ENCODE data around the gene ENAH. TPM values are rescaled to one million over a fixed set of nuclear protein-coding genes. Genes with fewer than 3 reads are reported as not detected.
"Not testable (repeated sequence)": the region's sequence is repeated elsewhere in the genome, so short reads cannot be mapped to it uniquely, and the experiment has no call there.

The ENAH gene
- total RNA-seq, 4 donors from 2014 or later, result 158 to 295 (median 225) TPM

DNA sequence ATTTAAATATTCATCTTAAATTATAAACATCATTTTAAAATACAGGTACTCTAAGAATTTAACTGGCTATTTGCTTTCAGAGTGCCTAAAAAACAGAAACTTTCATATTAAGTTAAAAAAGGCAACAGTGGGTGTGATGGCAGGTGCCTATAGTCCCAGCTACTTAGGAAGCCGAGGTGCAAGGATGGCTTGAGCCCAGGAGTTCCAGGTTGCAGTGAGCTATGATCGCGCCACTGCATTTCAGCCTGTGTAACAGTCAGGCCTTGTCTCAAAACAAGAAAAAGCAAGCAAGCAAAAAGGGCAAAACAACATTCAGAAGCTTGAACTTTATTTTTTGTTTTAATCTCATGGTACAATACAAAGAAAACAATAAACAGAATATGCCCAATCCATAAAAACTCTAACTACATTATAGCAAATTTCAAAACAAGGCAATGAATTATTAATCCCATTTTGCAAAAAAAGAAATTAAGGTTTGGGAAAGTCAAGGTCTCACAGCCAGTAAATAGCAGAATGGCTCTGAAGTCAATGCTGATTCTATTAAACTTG, 15.2 kb downstream of the ENAH start:
- Histone ChIP-seq H3K4me1 (peaks cover 0 to 31% (median 2%) of the 10 kb centered on the region in 3 donors), H3K4me3 (no peak overlapping the region), H3K36me3 (no peaks in the 10 kb centered on the region), H3K27ac (no peak overlapping the region), H3K9me3 (no peaks in the 10 kb centered on the region), H3K27me3 (no peaks in the 10 kb centered on the region)
- 100% methylated on average over 1 of the region's 3 CpGs; no CpG with 5 or more reads in 1 of the 2 donors for WGBS, 2 donors (ENCODE audit: low coverage in 1 of 2)
- ATAC-seq, result no peak
- no peak for TF ChIP-seq POLR2AphosphoS5 (IDR thresholded peaks at IDR 0.05)

DNA sequence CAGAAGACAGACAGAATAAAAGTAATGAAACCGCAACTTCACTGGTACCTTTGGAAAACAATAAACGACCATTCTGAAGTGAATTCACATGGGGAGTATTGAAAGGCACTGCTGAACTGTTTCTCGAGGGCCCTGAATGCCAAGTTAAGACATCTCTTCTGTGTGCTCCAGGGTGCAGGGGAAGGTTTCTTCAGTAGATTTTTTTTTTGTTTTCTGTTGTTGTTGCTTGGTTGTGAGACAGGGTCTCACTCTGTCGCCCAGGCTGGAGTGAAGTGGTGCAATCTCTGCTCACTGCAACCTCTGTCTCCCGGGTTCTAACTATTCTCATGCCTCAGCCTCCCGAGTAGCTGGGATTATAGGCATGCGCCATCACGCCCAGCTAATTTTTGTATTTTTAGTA, 15.9 kb downstream of the ENAH start:
- peaks cover 0 to 25% (median 2%) of the 10 kb centered on the region in 3 donors for H3K4me1 ChIP-seq
- not testable (repeated sequence) for H3K4me3 ChIP-seq, H3K9me3 ChIP-seq, H3K27ac ChIP-seq, H3K27me3 ChIP-seq, ATAC-seq, H3K36me3 ChIP-seq
- WGBS, 2 donors (ENCODE audit: low coverage in 1 of 2), result 89 to 96% methylated on average over 4 to 5 of the region's 8 CpGs

DNA sequence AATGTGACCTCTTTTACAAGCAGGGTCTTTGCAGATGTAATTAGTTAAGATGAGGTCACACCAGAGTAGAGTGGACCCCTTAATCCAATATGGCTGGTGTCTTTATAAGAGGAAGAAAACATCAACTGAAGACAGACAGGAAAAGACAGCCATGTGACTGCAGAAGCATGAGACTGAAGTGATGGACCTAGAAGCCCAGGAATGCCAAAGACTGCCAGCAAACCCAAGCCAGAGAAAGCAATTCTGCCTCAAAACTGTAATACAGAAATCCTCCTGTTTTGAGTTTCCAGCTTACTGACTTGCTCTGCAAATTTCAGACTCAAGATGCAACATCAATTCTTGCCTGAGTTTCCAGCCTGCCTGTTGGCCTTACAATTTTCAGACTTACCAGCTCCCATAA, 17.3 kb downstream of the ENAH start:
- H3K27me3 ChIP-seq, result no peaks in the 10 kb centered on the region
- ATAC-seq, result no peak
- peaks cover 2 to 33% (median 5%) of the 10 kb centered on the region in 3 donors for H3K4me1 ChIP-seq
- H3K36me3 ChIP-seq, result no peaks in the 10 kb centered on the region
- no peak overlapping the region for H3K27ac ChIP-seq
- H3K4me3 ChIP-seq, result no peak overlapping the region
- TF ChIP-seq POLR2A (IDR thresholded peaks at IDR 0.05) (no peak), EP300 (IDR thresholded peaks at IDR 0.05) (no peak), POLR2AphosphoS5 (IDR thresholded peaks at IDR 0.05) (no peak), CTCF (IDR thresholded peaks at IDR 0.05) (no peak)
- H3K9me3 ChIP-seq, result no peaks in the 10 kb centered on the region

GRCh38 chr1:225632836-225633235, 20.1 kb downstream of the ENAH start:
- not testable (repeated sequence) for H3K27ac ChIP-seq, H3K36me3 ChIP-seq, H3K9me3 ChIP-seq, H3K27me3 ChIP-seq, H3K4me3 ChIP-seq, ATAC-seq
- peaks cover 2 to 57% (median 7%) of the 10 kb centered on the region in 3 donors for H3K4me1 ChIP-seq
- 80 to 95% methylated on average over 4 of the region's 4 CpGs for whole genome bisulfite sequencing, 2 donors (ENCODE audit: low coverage in 1 of 2)

DNA sequence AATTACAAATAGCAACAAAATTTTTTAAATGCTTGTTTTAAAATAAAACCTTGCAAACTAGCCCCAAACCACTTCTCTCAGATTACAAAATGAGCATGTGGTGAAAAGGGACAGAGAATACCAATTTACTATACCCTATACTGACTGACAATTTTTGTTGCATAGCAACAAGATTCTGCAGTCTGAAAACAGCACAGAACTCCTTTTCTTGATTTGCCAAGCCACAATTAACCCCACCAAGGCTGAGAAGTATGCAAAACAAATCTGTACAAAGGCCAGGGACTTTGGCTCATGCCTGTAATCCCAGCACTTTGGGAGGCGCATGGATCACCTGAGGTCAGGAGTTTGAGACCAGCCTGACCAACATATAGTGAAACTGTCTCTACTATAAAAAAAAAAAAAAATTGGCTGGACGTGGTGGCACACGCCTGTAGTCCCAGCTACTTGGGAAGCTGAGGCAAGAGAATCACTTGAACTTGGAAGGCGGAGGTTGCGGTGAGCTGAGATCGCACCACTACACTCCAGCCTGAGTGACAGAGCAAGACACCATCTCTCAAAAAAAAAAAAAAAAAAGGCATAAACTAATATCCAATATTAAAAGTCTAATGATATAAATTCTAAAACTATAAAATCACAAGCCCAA, 21.8 kb downstream of the ENAH start:
- TF ChIP-seq EP300 (IDR thresholded peaks at IDR 0.05) (no peak), POLR2A (IDR thresholded peaks at IDR 0.05) (no peak), CTCF (IDR thresholded peaks at IDR 0.05) (no peak), POLR2AphosphoS5 (IDR thresholded peaks at IDR 0.05) (no peak)
- ATAC-seq, result no peak
- H3K9me3 ChIP-seq, result no peaks in the 10 kb centered on the region
- peaks cover 9 to 63% (median 13%) of the 10 kb centered on the region in 3 donors for H3K4me1 ChIP-seq
- H3K27ac ChIP-seq, result no peak overlapping the region
- H3K36me3 ChIP-seq, result no peaks in the 10 kb centered on the region
- no peaks in the 10 kb centered on the region for H3K27me3 ChIP-seq
- no peak overlapping the region for H3K4me3 ChIP-seq
- WGBS, 2 donors (ENCODE audit: low coverage in 1 of 2), result 89% methylated on average over 5 of the region's 6 CpGs; no CpG with 5 or more reads in 1 of the 2 donors

- Histone ChIP-seq H3K4me3 (no peak overlapping the region), H3K27ac (no peak overlapping the region), H3K27me3 (no peaks in the 10 kb centered on the region), H3K9me3 (no peaks in the 10 kb centered on the region), H3K36me3 (no peaks in the 10 kb centered on the region), H3K4me1 (peaks cover 8 to 69% (median 13%) of the 10 kb centered on the region in 3 donors)
- WGBS, 2 donors (ENCODE audit: low coverage in 1 of 2), result 91 to 95% methylated on average over 1 to 3 of the region's 3 CpGs
- no peak for TF ChIP-seq CTCF (IDR thresholded peaks at IDR 0.05)
- no peak for TF ChIP-seq POLR2A (IDR thresholded peaks at IDR 0.05)
- no peak for TF ChIP-seq POLR2AphosphoS5 (IDR thresholded peaks at IDR 0.05)
- TF ChIP-seq EP300 (IDR thresholded peaks at IDR 0.05), result no peak
- ATAC-seq, result no peak
These were observed 23.4 kb downstream of the ENAH start for GRCh38 chr1:225629483-225629882.

GRCh38 chr1:225628794-225629193, 24.1 kb downstream of the ENAH start:
- 90% methylated on average over 13 of the region's 13 CpGs; no CpG with 5 or more reads in 1 of the 2 donors for WGBS, 2 donors (ENCODE audit: low coverage in 1 of 2)
- not testable (repeated sequence) for H3K27me3 ChIP-seq, H3K27ac ChIP-seq, H3K9me3 ChIP-seq, ATAC-seq, H3K4me3 ChIP-seq, H3K36me3 ChIP-seq
- peaks cover 8 to 69% (median 13%) of the 10 kb centered on the region in 3 donors for H3K4me1 ChIP-seq

Measured in gastroesophageal sphincter (tissue), 4 donors.